Measurements from ENCODE around the gene MYO1B. TPM values are rescaled to one million over a fixed set of nuclear protein-coding genes. Genes with fewer than 3 reads are reported as not detected.

MYO1B gene
- polyA plus RNA-seq, 1 experiment, result 87.2 TPM

DNA sequence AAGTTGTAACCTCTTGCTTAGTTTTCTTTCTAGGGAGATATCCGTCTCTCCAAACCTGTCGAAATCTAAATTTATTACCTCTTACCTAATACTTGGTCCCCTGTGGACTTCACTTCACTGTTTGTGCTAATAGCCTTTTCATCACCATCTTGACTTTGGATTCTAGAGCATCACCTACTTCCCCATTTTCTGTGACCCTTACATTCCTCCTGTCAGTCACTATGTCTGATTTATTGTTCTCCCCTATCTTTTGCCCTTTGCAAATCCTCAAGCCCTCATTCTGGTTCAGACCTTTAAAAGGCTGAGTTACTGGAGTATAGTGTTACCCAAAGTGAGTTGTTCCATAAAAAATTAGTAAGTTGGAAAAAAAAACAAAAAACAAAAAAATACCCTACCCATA, 7.5 kb downstream of the MYO1B start:
- CTCF ChIA-PET, result interaction anchor here (1.2 to 1.8 kb wide), 3 partner anchors 9 to 249 kb away, joined by 3 to 7 read pairs (median 3); no protein-coding TSS in a partner anchor
- POLR2A ChIA-PET, result interaction anchor here (0.6 kb wide), 2 partner anchors 10 to 182 kb away, joined by 3 read pairs; no protein-coding TSS in a partner anchor
- DNase-seq (ENCODE audit: low read depth), result no peak

GRCh38 chr2:191253476-191253875, 8.3 kb downstream of the MYO1B start:
- ChIA-PET POLR2A (interaction anchor here (0.6 kb wide), 2 partner anchors 9 to 462 kb away, joined by 3 read pairs; no protein-coding TSS in a partner anchor), CTCF (interaction anchor here (0.7 to 1.4 kb wide), 2 partner anchors 88 to 148 kb away, joined by 3 to 4 read pairs; no protein-coding TSS in a partner anchor)
- Histone ChIP-seq H3K4me3 (ENCODE audit: low read depth, low read length) (no peak overlapping the region), H3K27me3 (ENCODE audit: control insufficient read depth, insufficient read depth, low read length) (no peaks in the 10 kb centered on the region), H3K36me3 (ENCODE audit: control insufficient read depth, insufficient read depth, low read length) (no peaks in the 10 kb centered on the region)
- no peak for DNase-seq (ENCODE audit: low read depth)
- TF ChIP-seq CTCF (IDR thresholded peaks at IDR 0.05; ENCODE audit: insufficient read depth, low read depth, low read length), result no peak

More for the DNA sequence above, 7.5 kb downstream of the MYO1B start:
- Histone ChIP-seq H3K27me3 (ENCODE audit: control insufficient read depth, insufficient read depth, low read length) (no peaks in the 10 kb centered on the region), H3K36me3 (ENCODE audit: control insufficient read depth, insufficient read depth, low read length) (no peaks in the 10 kb centered on the region), H3K4me3 (ENCODE audit: low read depth, low read length) (no peak overlapping the region)
- TF ChIP-seq CTCF (IDR thresholded peaks at IDR 0.05; ENCODE audit: insufficient read depth, low read depth, low read length), result no peak

- TF ChIP-seq CTCF (IDR thresholded peaks at IDR 0.05; ENCODE audit: insufficient read depth, low read depth, low read length), result no peak
- no peak for DNase-seq (ENCODE audit: low read depth)
- ChIA-PET POLR2A (no interaction called here), CTCF (interaction anchor here (1.4 kb wide), 1 partner anchor 38 kb away, joined by 3 read pairs; no protein-coding TSS in a partner anchor)
- H3K36me3 ChIP-seq (ENCODE audit: control insufficient read depth, insufficient read depth, low read length), result no peaks in the 10 kb centered on the region
- no peaks in the 10 kb centered on the region for H3K27me3 ChIP-seq (ENCODE audit: control insufficient read depth, insufficient read depth, low read length)
- no peak overlapping the region for H3K4me3 ChIP-seq (ENCODE audit: low read depth, low read length)
These were observed 10.1 kb downstream of the MYO1B start for GRCh38 chr2:191255271-191255670.

- ChIA-PET CTCF (interaction anchor here (1.4 kb wide), 1 partner anchor 39 kb away, joined by 3 read pairs; no protein-coding TSS in a partner anchor), POLR2A (no interaction called here)
- no peak for TF ChIP-seq CTCF (IDR thresholded peaks at IDR 0.05; ENCODE audit: insufficient read depth, low read depth, low read length)
- Histone ChIP-seq H3K27me3 (ENCODE audit: control insufficient read depth, insufficient read depth, low read length) (no peaks in the 10 kb centered on the region), H3K4me3 (ENCODE audit: low read depth, low read length) (no peak overlapping the region), H3K36me3 (ENCODE audit: control insufficient read depth, insufficient read depth, low read length) (no peaks in the 10 kb centered on the region)
- no peak for DNase-seq (ENCODE audit: low read depth)
These were observed 10.6 kb downstream of the MYO1B start for GRCh38 chr2:191255756-191256312.

GRCh38 chr2:191257934-191258333, 12.7 kb downstream of the MYO1B start:
- CTCF ChIA-PET, result interaction anchor here (1.1 to 1.8 kb wide), 2 partner anchors 9 kb away, joined by 3 to 6 read pairs; no protein-coding TSS in a partner anchor
- POLR2A ChIA-PET, result no interaction called here
- Histone ChIP-seq H3K4me3 (ENCODE audit: low read depth, low read length) (no peak overlapping the region), H3K36me3 (ENCODE audit: control insufficient read depth, insufficient read depth, low read length) (no peaks in the 10 kb centered on the region), H3K27me3 (ENCODE audit: control insufficient read depth, insufficient read depth, low read length) (no peaks in the 10 kb centered on the region)
- no peak for DNase-seq (ENCODE audit: low read depth)
- no peak for TF ChIP-seq CTCF (IDR thresholded peaks at IDR 0.05; ENCODE audit: insufficient read depth, low read depth, low read length)

All from BJ (cell line).